Activated CD4-positive, alpha-beta T cell treated with anti-CD3 and anti-CD28 coated beads for 4 hours (primary cell): ENCODE data around the gene IER3.
"Not testable (repeated sequence)": the region's sequence is repeated elsewhere in the genome, so short reads cannot be mapped to it uniquely, and the experiment has no call there.

Experiments used
- DNase-seq, 2 donors: peaks; one replicate each; pipeline ENCODE4 v3.0.0-alpha.2; 2020

The IER3 gene

DNA sequence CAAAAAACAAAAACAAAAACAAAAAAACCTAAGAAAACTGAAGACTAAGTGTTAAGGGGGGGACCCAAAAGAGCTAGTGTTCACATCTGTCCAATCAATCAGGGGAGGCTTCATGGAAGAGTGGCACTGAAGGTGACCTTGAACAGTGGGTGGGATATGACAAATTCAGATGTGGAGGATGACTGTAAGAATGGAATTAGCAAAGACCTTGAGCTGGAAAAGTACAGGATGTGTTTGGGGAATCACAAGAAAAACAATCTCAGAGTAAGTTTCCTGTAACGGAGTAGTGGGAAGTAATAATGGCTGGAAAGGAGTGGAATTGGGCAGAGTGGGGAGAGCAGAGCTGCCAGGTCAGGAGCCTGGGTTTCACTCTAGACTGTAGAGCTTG is 2.9 kb upstream of the IER3 start:
- no peak for DNase-seq

DNA sequence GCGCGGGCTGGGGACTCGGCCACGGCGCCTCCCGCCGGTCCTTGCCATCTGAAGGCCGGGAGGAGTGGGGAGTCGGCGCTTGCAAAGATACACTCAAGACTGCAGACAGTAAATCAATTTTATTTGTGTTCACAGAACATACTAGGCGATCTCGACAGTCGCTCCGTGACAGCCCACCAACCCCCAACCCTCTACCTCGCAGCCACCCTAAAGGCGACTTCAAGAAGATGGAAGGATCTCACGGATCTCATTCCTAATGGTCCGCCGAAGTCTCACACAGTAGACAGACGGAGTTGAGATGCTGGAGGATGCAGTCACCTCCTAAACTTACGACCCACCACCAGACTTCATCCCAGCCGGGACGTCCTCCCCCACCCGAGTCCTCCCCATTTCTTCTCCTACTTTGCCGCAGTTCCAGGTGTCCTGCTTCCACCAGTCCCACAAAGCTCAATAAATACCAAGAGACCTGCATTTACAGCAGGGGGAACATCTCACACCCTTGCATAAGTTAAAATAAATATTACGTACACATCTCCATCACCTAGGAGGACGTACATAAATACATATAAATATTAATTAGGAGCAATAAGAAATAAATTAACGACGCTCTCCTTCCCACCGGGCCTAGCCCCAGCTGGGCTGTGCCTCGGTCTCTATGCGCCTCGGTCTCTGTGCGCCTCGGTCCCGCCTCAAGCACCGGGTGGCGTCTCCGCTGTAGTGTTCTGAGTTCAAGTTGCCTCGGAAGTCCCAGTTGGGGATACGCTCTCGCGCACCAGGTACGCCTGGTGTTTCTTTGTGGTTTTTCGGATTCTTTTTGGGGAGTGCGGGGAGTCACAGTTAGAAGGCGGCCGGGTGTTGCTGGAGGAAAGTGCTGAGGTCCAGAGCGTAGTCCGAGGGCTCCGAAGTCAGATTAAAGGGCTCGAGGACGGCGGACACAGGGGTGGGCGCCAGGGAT is 971 bp downstream of the IER3 start:
- peak; percentile 52 to 54 for DNase-seq

DNA sequence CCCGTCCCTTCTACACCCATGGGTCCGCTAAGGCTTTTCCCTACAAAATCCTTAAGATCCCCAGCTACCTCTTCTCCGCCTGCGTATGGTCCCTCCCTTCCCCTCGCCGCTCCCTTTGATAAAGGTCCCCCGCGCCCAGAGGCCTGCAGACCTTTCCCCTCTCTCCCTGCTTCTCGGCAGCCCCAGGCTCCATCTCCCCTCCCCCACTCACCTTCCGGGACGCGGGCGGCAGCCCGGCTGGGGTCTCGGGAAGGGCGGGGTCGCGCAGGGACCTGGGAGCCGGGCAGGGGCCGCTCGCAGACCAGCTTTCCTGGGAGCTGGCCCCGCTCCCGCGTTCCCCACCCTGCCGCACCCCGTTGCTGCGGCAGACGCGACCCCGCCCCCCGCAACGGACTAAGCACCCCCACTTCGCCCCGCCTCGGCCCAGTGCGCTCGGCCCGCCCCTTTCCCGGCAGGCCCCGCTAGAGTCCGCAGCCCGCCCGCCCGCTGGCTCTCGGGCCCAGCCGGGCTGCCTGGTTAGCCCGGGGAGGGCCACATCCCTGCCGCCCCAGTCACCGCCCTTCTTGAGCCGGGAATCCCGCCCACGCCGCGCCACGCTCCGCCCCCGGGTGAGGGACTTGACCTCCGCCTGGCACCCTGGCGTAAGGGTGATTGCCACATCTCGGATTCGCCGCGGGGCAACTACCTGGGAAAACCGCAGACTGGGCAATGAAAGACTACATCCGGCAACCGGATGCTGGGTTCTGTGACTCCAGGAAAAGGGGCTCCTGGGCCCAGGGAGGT is 1.8 kb downstream of the IER3 start, which contains the start of gene FLOT1:
Gene FLOT1, minus strand, starts transcription at position 372 of the 783 bp plus-strand sequence. CDS start 498 bp downstream, outside the sequence.
- DNase-seq = peak; percentile 85 to 92

DNA sequence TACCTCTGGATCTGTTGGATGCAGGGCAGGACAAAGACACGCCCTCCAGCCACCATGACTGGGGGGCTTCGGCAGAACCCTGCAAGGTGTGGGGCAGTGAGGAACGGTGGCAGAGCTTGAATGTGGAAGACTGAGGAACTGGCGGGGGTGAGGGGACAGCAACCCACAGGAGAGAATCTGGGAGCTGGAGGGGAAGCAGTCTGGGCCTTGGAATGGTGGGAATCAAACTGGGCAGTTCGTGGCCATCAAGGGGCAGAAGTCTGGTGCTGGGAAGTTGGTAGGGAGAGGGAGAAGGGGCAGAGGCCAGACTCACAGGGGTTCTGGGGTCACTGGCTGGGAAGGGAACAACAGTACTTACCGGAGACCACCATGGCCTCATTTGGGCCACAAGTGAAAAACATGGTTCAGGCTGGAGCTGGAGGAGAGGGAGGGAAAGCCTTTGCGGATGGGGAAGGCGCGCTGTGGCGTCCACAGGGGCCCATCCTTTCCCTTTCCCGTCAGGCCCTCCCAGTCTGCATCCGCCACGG is 2.5 kb downstream of the IER3 start:
- DNase-seq = peak in 1 of 2 donors; percentile 44

- peak in 1 of 2 donors; percentile 45 for DNase-seq
Observed at GRCh38 chr6:30741063-30741779, 3.1 kb downstream of the IER3 start.

- no peak for DNase-seq
Observed at GRCh38 chr6:30740540-30740870, 3.8 kb downstream of the IER3 start.

DNA sequence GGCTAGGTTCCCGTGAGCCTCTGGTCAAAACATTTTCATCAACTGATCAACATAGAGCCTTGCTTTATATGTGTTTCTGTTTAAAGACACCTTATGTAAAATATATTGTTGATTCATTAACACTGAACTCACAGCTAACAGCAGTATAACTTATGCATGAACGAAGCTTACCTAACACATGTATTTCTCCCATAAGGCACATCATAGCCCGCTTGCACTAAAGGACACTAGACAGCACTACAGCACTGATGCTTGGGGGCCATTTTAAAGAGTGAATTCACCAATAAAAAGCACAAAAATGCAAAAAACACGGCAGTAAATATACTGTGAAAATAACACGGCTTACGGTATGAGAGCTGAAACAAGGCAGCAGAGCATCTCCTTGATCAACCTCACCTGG is 5.8 kb downstream of the IER3 start:
- no peak for DNase-seq

DNA sequence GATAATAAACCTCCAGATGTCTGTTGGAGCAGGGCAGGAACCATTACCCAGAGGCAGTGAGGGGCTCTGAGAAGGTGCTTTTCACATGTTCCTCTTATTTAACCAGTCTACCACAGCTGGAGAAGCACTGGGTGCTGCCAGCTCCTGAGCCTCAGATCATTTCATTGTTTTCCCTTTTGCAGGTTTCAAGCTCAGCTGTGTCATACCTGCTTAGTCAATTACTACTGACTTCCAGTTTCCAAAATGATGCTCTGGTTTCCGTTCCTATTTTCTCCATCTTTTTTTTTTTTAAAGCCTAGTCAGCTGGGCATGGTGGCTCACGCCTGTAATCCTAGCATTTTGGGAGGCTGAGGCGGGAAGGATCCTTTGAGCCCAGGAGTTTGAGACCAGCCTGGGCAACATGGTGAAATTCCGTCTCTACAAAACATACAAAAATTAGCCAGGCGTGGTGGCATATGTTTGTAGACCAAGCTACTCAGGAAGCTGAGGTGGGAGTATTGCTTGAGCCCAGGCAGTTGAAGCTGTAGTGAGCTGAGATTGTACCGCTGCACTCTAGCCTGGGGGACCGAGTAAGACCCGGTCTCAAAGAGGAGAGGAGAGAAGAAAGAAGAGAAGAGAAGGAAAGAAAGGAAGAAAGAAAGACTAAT is 8.6 kb downstream of the IER3 start:
- no peak for DNase-seq

DNA sequence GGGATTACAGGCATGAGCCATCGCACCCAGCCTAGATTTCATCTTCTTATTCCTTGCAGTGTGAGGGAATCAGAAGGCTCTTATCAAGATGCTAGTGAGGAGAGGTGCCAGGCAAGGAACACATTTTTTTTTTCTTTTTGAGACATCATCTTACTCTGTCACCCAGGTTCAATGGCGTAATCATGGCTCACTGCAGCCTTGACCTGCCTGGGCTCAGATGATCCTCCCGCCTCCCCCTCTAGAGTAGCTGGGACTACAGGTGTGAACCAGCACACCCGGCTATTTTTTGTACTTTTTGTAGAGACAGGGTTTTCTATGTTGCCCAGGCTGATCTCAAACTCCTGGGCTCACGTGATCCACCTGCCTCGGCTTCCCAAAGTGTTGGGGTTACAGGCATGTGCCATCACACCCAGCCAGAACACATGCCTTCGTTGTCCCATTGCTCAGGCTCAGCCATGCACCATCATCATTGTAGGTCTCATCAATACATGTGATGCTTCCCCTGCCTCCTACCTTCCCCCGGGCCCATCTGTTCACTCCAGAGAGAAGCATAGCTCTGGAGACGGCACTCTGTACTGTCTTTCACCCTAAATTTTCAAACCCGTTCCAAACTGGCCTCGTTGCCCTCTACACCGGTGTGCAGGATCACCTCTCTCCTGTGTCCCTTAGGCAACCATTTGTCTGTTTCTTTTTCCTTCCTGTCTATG is 12.0 kb downstream of the IER3 start:
- DNase-seq = no peak

DNA sequence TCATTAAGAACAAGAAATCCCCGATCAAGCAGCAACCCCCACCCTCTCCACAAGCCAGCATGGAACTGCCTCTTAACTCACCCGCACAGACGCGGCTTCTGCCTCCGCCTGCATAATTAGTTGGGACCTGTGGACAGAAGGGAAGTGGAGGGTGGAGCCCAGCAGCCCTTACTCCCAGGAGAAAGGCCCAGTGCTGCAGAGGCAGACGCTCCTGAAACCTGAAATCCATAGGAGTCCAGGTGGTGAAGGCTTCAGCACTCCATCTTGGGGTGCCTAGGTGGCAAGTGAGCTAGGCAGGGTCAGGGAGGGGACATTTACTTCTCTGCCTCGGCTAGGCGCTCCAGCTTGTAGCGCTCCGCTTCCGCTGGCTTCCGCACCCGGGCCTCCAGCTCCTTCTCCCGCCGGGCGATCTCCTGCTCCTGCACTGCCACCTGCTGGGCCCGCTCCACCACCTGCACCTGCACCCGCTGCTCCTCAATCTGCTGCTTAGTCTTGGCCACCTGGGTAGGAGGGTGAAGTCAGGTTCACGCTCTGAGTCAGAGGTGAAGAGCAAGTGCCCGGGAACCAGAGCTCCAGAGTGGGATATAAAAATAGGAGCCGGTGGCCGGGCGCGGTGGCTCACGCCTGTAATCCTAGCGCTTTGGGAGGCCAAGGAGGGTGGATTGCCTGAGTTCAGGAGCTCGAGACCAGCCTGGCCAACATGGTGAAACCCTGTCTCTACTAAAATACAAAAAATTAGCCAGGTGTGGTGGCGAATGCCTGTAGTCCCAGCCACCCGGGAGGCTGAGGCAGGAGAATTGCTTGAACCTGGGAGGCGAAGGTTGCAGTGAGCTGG is 13.5 kb downstream of the IER3 start:
- peak; percentile 84 to 86 for DNase-seq

- no peak for DNase-seq
Observed at GRCh38 chr6:30727920-30728553, 16.3 kb downstream of the IER3 start.

- DNase-seq = no peak
Observed at GRCh38 chr6:30726506-30727413, 17.6 kb downstream of the IER3 start.

GRCh38 chr6:30725713-30726505 is 18.4 kb downstream of the IER3 start:
- DNase-seq = no peak

- DNase-seq = no peak
Observed at GRCh38 chr6:30724906-30725667, 19.3 kb downstream of the IER3 start.

DNA sequence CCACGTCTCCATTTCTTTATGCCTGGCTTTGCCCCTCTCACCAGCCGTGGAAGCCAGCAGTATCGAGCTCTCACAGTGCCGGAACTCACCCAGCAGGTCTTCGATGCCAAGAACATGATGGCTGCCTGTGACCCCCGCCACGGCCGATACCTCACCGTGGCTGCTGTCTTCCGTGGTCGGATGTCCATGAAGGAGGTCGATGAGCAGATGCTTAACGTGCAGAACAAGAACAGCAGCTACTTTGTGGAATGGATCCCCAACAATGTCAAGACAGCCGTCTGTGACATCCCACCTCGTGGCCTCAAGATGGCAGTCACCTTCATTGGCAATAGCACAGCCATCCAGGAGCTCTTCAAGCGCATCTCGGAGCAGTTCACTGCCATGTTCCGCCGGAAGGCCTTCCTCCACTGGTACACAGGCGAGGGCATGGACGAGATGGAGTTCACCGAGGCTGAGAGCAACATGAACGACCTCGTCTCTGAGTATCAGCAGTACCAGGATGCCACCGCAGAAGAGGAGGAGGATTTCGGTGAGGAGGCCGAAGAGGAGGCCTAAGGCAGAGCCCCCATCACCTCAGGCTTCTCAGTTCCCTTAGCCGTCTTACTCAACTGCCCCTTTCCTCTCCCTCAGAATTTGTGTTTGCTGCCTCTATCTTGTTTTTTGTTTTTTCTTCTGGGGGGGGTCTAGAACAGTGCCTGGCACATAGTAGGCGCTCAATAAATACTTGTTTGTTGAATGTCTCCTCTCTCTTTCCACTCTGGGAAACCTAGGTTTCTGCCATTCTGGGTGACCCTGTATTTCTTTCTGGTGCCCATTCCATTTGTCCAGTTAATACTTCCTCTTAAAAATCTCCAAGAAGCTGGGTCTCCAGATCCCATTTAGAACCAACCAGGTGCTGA is 20.3 kb downstream of the IER3 start:
- not testable (repeated sequence) for DNase-seq

DNA sequence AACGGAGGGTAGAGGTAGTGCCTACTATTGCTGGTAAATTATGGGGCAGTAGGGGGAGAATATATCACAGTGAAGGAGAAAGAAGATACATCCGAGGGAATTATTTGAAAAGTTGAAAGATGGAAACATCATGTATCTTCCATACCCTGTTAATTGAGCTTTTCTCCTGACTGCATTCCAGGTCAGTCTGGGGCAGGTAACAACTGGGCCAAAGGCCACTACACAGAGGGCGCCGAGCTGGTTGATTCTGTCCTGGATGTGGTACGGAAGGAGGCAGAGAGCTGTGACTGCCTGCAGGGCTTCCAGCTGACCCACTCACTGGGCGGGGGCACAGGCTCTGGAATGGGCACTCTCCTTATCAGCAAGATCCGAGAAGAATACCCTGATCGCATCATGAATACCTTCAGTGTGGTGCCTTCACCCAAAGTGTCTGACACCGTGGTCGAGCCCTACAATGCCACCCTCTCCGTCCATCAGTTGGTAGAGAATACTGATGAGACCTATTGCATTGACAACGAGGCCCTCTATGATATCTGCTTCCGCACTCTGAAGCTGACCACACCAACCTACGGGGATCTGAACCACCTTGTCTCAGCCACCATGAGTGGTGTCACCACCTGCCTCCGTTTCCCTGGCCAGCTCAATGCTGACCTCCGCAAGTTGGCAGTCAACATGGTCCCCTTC is 21.0 kb downstream of the IER3 start:
- DNase-seq = not testable (repeated sequence)
